A549 (cell line): ENCODE data around the gene GPR153. TPM values are rescaled to one million over a fixed set of nuclear protein-coding genes. Genes with fewer than 3 reads are reported as not detected.

Source experiments
- ATAC-seq, 2 experiments: fragments of 200-7000 bp in 1 of 2; fragments of >200 bp in 1 of 2; cut with Nextera tagmentation in 1 of 2; cut with Tn5 transposase in 1 of 2; 3 replicates each; pipeline versions ENCODE4 v1.8.0 to v1.9.1; 2018 to 2020; ENCODE audit warnings: mild to moderate bottlenecking in 1 of 2, moderate library complexity in 1 of 2
- CTCF ChIA-PET: fragments of 300-600 bp; sonication (Branson Sonifier 250); formaldehyde crosslinking; extraction: SDS; loops from one replicate; lab custom pipeline; 2021; ENCODE audit warnings: antibody characterized with exemption, inconsistent platforms; lab: Yijun Ruan, JAX
- POLR2A ChIA-PET: fragments of 350-600 bp; formaldehyde crosslinking; extraction: SDS; loops from one replicate; lab custom pipeline; 2021; ENCODE audit warnings: antibody characterized with exemption, inconsistent platforms; lab: Yijun Ruan, JAX
- DNase-seq, 2 experiments: peaks; one replicate each; pipeline versions ENCODE4 v3.0.0 to v3.0.0-alpha.2; 2011 to 2016; ENCODE audit warnings: low read depth in 1 of 2, low spot score in 1 of 2
- FAIRE-seq: peaks from 2 replicates; lab custom pipeline; 2011; peaks lifted over from hg19 to GRCh38; lab: Jason Lieb, UNC
- H3K27ac ChIP-seq, 2 experiments: fragments of >200 bp; sonication (Bioruptor Twin); formaldehyde crosslinking; 3 replicates each; pipeline ENCODE4 v1.5.1; 2016 to 2017
- H3K4me1 ChIP-seq: fragments of >200 bp; sonication (Bioruptor Twin); formaldehyde crosslinking; 3 replicates; pipeline ENCODE4 v1.6.1; 2016
- H3K4me2 ChIP-seq: fragments of >200 bp; sonication (Bioruptor Twin); formaldehyde crosslinking; 3 replicates; pipeline ENCODE4 v1.6.1; 2016
- H3K4me3 ChIP-seq: fragments of >200 bp; sonication (Bioruptor Twin); formaldehyde crosslinking; 3 replicates; pipeline ENCODE4 v1.5.1; 2016
- H3K9me3 ChIP-seq: fragments of >200 bp; sonication (Bioruptor Twin); formaldehyde crosslinking; 3 replicates; pipeline ENCODE4 v1.6.1; 2016
- BCL3 ChIP-seq: fragments of >200 bp; sonication (Bioruptor Twin); formaldehyde crosslinking; IDR thresholded peaks from 3 replicates; pipeline ENCODE4 v1.6.1; 2016
- CBX8 ChIP-seq: fragments of 200-600 bp; sonication (generic); IDR thresholded peaks from 2 replicates; pipeline ENCODE4 v1.6.1; 2016
- CTCF ChIP-seq: fragments of >200 bp; sonication (Bioruptor Twin); formaldehyde crosslinking; IDR thresholded peaks from 3 replicates; pipeline ENCODE4 v1.5.1; 2016
- FOSL2 ChIP-seq, 2 experiments: fragments of 450-650 bp in 1 of 2; fragments of >200 bp in 1 of 2; sonication (Bioruptor Twin) in 1 of 2; formaldehyde crosslinking; IDR thresholded peaks; 2 replicates each; pipeline versions ENCODE4 v1.5.0 to v1.6.1; 2016 to 2020; ENCODE audit warnings: mild to moderate bottlenecking in 1 of 2, moderate library complexity in 1 of 2
- FOXS1 ChIP-seq: fragments of 250-450 bp; sonication (Bioruptor Pico); IDR thresholded peaks from 2 replicates; pipeline ENCODE4 v1.5.0; 2020; ENCODE audit warnings: mild to moderate bottlenecking, moderate library complexity
- HES2 ChIP-seq: fragments of >200 bp; sonication (Bioruptor Twin); formaldehyde crosslinking; IDR thresholded peaks from 2 replicates; pipeline ENCODE4 v1.6.1; 2016
- HMGXB4 ChIP-seq: fragments of 250-450 bp; sonication (Bioruptor Pico); IDR thresholded peaks from 2 replicates; pipeline ENCODE4 v1.5.0; 2021; ENCODE audit warnings: mild to moderate bottlenecking, moderate library complexity, borderline replicate concordance
- HOXA7 ChIP-seq: fragments of 250-450 bp; sonication (Bioruptor Pico); IDR thresholded peaks from 2 replicates; pipeline ENCODE4 v1.5.0; 2020; ENCODE audit warnings: mild to moderate bottlenecking, moderate library complexity
- KDM1A ChIP-seq: fragments of 200-600 bp; sonication (generic); IDR thresholded peaks from 2 replicates; pipeline ENCODE4 v1.6.1; 2016; ENCODE audit warnings: low read depth, mild to moderate bottlenecking
- KDM5A ChIP-seq: fragments of 200-600 bp; sonication (generic); IDR thresholded peaks from 2 replicates; pipeline ENCODE4 v1.6.1; 2016; ENCODE audit warnings: antibody characterized with exemption, mild to moderate bottlenecking
- NFE2L2 ChIP-seq: fragments of 150-350 bp; conservative IDR thresholded peaks from 2 replicates; pipeline ENCODE4 v1.6.1; 2014; ENCODE audit warnings: low read length
- PHF8 ChIP-seq: fragments of 200-600 bp; sonication (generic); IDR thresholded peaks from 2 replicates; pipeline ENCODE4 v1.6.1; 2016; ENCODE audit warnings: low read depth, mild to moderate bottlenecking, antibody characterized with exemption, moderate library complexity, borderline replicate concordance
- RNF2 ChIP-seq: fragments of 200-600 bp; sonication (generic); IDR thresholded peaks from 2 replicates; pipeline ENCODE4 v1.6.1; 2016; ENCODE audit warnings: low read depth, mild to moderate bottlenecking, antibody characterized with exemption, moderate library complexity, borderline replicate concordance
- WGBS: methylation state at CpG from one replicate; pipeline ENCODE4 v1.1.6; 2017; ENCODE audit errors: missing lambda C conversion rate; 5-methylcytosine and 5-hydroxymethylcytosine counted together
- polyA plus RNA-seq, 4 experiments: library from polyadenylated mRNA; depleted of rRNA in 3 of 4; stranded (reverse); fragments of >200 nt; fragmentation: RNase III in 1 of 4; extraction: RNeasy Plus Mini Kit Qiagen cat#74134 plus additional on column Dnase treatment in 1 of 4; gene quantifications; 2 replicates in 3 of 4; 3 replicates in 1 of 4; pipeline ENCODE4 v1.2.3, GENCODE V29; 2011 to 2017

The GPR153 gene
- polyA plus RNA-seq, 2 of the 4 experiments (the other 2 are of a cell fraction), result 0.56 to 1.4 TPM

- no peaks in the 10 kb centered on the region for H3K9me3 ChIP-seq
- TF ChIP-seq NFE2L2 (no peak), FOSL2 (IDR thresholded peaks at IDR 0.05) (no peak), FOSL2 (CRISPR knock-in tag; IDR thresholded peaks at IDR 0.05) (no peak), PHF8 (no peak), BCL3 (no peak), CBX8 (no peak), RNF2 (no peak)
- H3K4me2 ChIP-seq, result no peak overlapping the region
- CTCF ChIA-PET, result interaction anchor here (1.0 to 9.9 kb wide), 5 partner anchors 85 to 185 kb away, joined by 3 to 250 read pairs (median 4); no protein-coding TSS in a partner anchor
- whole genome bisulfite sequencing, result 60% methylated on average over 2 of the region's 4 CpGs
- FAIRE-seq, result no peak
- DNase-seq, result no peak
- POLR2A ChIA-PET, result no interaction called here
- H3K27ac ChIP-seq, result no peak overlapping the region
- no peak overlapping the region for H3K4me3 ChIP-seq
- no peaks in the 10 kb centered on the region for H3K4me1 ChIP-seq
- ATAC-seq, result no peak
These were observed 8.6 kb downstream of the GPR153 start for GRCh38 chr1:6252374-6252710.

GRCh38 chr1:6251681-6252373 lies 9.1 kb downstream of the GPR153 start:
- TF ChIP-seq BCL3 (no peak), HOXA7 (no peak), HMGXB4 (CRISPR knock-in tag) (no peak), KDM5A (no peak), HES2 (no peak), FOXS1 (CRISPR knock-in tag) (no peak), CTCF (no peak)
- H3K4me1 ChIP-seq, result no peaks in the 10 kb centered on the region
- FAIRE-seq (no peak), ATAC-seq (no peak), DNase-seq (no peak)
- WGBS, result 63% methylated on average over 15 of the region's 15 CpGs
- POLR2A ChIA-PET, result no interaction called here
- H3K4me3 ChIP-seq, result no peak overlapping the region
- CTCF ChIA-PET, result interaction anchor here (1.0 to 9.9 kb wide), 4 partner anchors 86 to 171 kb away, joined by 3 to 250 read pairs (median 32); no protein-coding TSS in a partner anchor
- H3K27ac ChIP-seq, result no peak overlapping the region
- H3K9me3 ChIP-seq, result no peaks in the 10 kb centered on the region
- H3K4me2 ChIP-seq, result no peak overlapping the region

GRCh38 chr1:6251233-6251632 lies 9.7 kb downstream of the GPR153 start:
- peaks cover 4% of the 10 kb centered on the region; the same call in 2 of the 3 replicates for H3K4me1 ChIP-seq
- no peak overlapping the region for H3K4me3 ChIP-seq
- H3K9me3 ChIP-seq, result no peaks in the 10 kb centered on the region
- WGBS, result 48% methylated on average over 9 of the region's 19 CpGs
- CTCF ChIA-PET, result interaction anchor here (0.7 to 9.9 kb wide), 6 partner anchors 9 to 153 kb away, joined by 3 to 250 read pairs (median 4); no protein-coding TSS in a partner anchor
- POLR2A ChIA-PET, result no interaction called here
- ATAC-seq (no peak), DNase-seq (no peak), FAIRE-seq (no peak)
- no peak overlapping the region for H3K4me2 ChIP-seq
- no peak overlapping the region for H3K27ac ChIP-seq
- no peak for TF ChIP-seq KDM1A
